ENCODE measurements around the gene PCNT.

The PCNT gene, protein sequence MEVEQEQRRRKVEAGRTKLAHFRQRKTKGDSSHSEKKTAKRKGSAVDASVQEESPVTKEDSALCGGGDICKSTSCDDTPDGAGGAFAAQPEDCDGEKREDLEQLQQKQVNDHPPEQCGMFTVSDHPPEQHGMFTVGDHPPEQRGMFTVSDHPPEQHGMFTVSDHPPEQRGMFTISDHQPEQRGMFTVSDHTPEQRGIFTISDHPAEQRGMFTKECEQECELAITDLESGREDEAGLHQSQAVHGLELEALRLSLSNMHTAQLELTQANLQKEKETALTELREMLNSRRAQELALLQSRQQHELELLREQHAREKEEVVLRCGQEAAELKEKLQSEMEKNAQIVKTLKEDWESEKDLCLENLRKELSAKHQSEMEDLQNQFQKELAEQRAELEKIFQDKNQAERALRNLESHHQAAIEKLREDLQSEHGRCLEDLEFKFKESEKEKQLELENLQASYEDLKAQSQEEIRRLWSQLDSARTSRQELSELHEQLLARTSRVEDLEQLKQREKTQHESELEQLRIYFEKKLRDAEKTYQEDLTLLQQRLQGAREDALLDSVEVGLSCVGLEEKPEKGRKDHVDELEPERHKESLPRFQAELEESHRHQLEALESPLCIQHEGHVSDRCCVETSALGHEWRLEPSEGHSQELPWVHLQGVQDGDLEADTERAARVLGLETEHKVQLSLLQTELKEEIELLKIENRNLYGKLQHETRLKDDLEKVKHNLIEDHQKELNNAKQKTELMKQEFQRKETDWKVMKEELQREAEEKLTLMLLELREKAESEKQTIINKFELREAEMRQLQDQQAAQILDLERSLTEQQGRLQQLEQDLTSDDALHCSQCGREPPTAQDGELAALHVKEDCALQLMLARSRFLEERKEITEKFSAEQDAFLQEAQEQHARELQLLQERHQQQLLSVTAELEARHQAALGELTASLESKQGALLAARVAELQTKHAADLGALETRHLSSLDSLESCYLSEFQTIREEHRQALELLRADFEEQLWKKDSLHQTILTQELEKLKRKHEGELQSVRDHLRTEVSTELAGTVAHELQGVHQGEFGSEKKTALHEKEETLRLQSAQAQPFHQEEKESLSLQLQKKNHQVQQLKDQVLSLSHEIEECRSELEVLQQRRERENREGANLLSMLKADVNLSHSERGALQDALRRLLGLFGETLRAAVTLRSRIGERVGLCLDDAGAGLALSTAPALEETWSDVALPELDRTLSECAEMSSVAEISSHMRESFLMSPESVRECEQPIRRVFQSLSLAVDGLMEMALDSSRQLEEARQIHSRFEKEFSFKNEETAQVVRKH (N-terminal part only)

DNA sequence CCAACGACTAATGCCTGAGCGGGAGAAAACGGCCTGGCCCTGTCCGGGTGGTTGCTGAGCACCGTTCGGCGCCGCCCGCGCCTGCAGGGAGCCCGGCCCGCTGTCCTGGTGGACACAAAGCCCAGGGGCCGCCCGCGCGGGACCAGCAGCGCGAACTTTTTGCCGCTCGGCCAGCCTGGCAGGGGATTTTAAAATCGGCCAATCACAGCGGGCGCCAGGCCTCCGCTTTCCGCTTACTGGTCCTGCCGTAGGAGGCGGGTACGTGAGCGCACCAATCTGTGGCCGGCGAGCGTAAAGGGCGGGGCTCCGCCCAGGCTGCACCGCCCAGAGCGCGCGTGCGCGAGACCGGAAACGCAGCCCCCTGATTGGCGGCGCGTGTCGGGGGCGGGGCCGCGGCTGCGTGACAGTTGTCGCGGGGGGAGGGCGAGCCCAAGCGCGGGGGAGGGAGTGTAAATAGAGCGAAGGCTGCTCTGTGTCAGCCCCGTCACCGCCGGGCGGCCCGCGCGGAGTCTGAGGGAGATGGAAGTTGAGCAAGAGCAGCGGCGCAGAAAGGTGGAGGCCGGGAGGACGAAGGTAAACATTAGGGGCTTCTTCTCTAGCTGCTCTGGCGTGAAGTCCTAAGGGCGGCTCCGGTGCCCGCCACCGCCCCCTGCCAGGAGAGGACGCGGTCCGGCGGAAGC lies at the start of gene PCNT, which contains the start of gene C21orf58:
TSS of gene PCNT (plus strand) at position 447 of the 680 bp plus-strand sequence. CDS start at position 520, 73 bp downstream.
TSS of gene C21orf58 (minus strand) at position 161 of the 680 bp plus-strand sequence. CDS start 1,132 bp downstream, outside the sequence.
- H2AFZ ChIP-seq (ENCODE audit: low read length, unreplicated experiment): peak within 1 kb of the TSS; percentile 94
- H3K79me2 ChIP-seq (ENCODE audit: control insufficient read depth, insufficient read depth, low read length, unreplicated experiment): peaks cover 76% of the 10 kb centered on the region
- no peaks in the 10 kb centered on the region; the same call in 1 of the 2 replicates for H3K36me3 ChIP-seq (ENCODE audit: insufficient read depth, low read length)
- peak within 1 kb of the TSS; percentile 100 for H3K4me3 ChIP-seq (ENCODE audit: low read depth, low read length)
- H3K27me3 ChIP-seq (ENCODE audit: insufficient read depth, low read length): no peaks in the 10 kb centered on the region
- H3K27ac ChIP-seq (ENCODE audit: low read depth, low read length): peak within 1 kb of the TSS; percentile 96
- peaks cover 29% of the 10 kb centered on the region for H3K4me1 ChIP-seq (ENCODE audit: control insufficient read depth, insufficient read depth, low read length, unreplicated experiment)

DNA sequence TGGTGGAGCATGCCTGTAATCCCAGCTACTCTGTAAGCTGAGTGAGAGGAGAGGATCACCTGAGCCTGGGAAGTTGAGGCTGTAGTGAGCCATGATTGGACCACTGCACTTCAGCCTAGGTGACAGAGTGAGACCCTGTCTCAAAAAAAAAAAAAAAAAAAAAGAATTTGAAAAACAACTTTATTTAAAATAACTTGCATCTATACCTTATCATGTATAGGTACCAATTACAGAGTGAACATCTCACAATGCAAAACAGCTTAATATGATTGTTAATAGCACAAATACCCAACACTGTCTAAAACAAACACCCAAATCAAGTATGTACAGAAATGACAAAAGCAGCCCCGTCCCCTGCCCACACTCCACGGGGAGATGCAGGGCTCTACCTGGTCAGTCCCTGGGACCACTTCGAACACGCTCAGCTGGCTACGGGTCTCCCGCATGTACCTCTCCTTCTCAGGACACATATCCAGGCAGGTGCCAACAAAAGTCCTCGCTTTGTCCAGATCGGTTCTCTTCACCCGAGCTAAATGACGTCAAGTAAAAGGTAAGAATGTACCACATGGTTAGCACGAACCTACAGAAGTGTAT lies 49.1 kb upstream of the PCNT start:
- Histone ChIP-seq H3K4me3 (ENCODE audit: low read depth, low read length) (no peak overlapping the region), H3K36me3 (ENCODE audit: insufficient read depth, low read length) (peaks cover 24% of the 10 kb centered on the region)

DNA sequence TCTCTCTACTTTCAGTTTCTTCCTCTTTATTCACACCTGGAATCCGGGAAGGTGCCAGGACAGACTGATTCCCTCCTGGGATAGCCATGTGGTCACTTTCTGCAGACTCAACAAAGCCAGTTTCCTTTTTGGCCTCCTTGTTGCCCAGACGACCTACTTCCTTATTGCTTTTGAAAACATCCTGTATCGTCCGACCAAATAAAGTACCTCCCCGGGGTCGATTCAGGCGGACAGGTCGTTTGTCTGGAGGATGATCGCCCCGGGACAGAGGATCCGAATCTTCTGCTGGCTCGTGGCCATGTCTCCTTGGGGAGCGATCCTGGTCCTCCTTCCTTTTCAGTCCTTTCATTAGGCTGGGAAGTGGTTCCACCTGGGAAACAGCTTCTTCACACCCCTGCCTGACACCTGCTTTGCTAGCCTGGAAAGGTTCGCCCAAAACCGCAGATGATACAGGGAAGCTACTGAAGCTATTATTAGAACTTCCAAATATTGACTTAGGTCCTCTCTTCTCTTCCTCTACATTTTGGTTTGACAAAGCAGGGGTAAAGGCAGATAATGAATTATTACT lies 39.8 kb upstream of the PCNT start:
- peaks cover 17% of the 10 kb centered on the region for H3K36me3 ChIP-seq (ENCODE audit: insufficient read depth, low read length)

More for the DNA sequence above, 49.1 kb upstream of the PCNT start:
- peaks cover 5% of the 10 kb centered on the region for H3K79me2 ChIP-seq (ENCODE audit: control insufficient read depth, insufficient read depth, low read length, unreplicated experiment)
- H3K27me3 ChIP-seq (ENCODE audit: insufficient read depth, low read length): no peaks in the 10 kb centered on the region
- H2AFZ ChIP-seq (ENCODE audit: low read length, unreplicated experiment): no peak overlapping the region
- H3K4me1 ChIP-seq (ENCODE audit: control insufficient read depth, insufficient read depth, low read length, unreplicated experiment): no peaks in the 10 kb centered on the region
- no peak overlapping the region for H3K27ac ChIP-seq (ENCODE audit: low read depth, low read length)

DNA sequence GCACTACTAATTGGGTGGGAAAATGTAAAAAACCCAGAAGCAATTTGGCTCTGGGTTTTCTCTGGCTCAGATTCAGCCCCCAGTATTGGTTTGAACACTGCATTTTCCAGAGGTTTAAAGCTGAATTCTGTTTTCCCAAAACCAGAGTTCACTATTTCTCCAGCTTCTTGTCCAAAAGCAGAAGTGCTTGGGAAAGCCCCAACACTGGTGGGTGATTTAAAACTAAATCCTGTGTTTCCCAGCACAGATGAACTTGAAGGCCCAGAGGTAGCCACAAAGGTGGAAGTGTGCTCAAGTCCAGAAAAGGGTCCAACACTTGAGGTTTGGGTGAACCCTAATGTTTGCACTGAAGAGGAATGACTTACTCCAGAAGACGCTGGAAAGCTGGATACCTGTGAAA lies 39.2 kb upstream of the PCNT start:
- peak overlapping the region; percentile 84 for H3K4me3 ChIP-seq (ENCODE audit: low read depth, low read length)
- peaks cover 25% of the 10 kb centered on the region for H3K4me1 ChIP-seq (ENCODE audit: control insufficient read depth, insufficient read depth, low read length, unreplicated experiment)
- peaks cover 61% of the 10 kb centered on the region for H3K79me2 ChIP-seq (ENCODE audit: control insufficient read depth, insufficient read depth, low read length, unreplicated experiment)
- peaks cover 14% of the 10 kb centered on the region for H3K36me3 ChIP-seq (ENCODE audit: insufficient read depth, low read length)
- no peak overlapping the region for H2AFZ ChIP-seq (ENCODE audit: low read length, unreplicated experiment)
- no peak overlapping the region for H3K27ac ChIP-seq (ENCODE audit: low read depth, low read length)
- no peaks in the 10 kb centered on the region for H3K27me3 ChIP-seq (ENCODE audit: insufficient read depth, low read length)

More for the DNA sequence above, 39.8 kb upstream of the PCNT start:
- peaks cover 65% of the 10 kb centered on the region for H3K79me2 ChIP-seq (ENCODE audit: control insufficient read depth, insufficient read depth, low read length, unreplicated experiment)
- H3K4me1 ChIP-seq (ENCODE audit: control insufficient read depth, insufficient read depth, low read length, unreplicated experiment): peaks cover 25% of the 10 kb centered on the region
- no peak overlapping the region for H2AFZ ChIP-seq (ENCODE audit: low read length, unreplicated experiment)
- H3K4me3 ChIP-seq (ENCODE audit: low read depth, low read length): peak overlapping the region; percentile 84
- no peak overlapping the region for H3K27ac ChIP-seq (ENCODE audit: low read depth, low read length)
- H3K27me3 ChIP-seq (ENCODE audit: insufficient read depth, low read length): no peaks in the 10 kb centered on the region

DNA sequence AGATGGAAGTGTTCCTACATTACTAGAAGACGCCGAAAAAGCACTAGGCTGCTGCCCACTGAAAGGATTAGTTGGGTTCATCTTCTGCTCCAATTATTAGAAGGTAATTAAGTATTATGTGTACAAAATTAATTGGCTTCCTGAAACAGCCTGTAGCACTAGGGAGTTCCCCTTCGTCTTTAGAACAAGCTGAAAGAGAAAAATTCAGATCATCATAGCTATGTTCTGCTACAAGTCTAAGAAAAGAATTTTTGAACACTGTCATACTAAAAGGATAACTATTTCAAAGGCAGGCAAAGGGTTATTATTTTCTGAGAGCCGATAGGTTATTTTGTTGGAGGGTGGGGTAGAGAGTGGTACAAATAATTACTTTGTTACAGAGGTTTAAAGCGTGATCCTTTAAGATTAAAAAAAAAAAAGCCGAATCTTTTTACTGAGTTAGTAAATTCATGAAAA lies 38.7 kb upstream of the PCNT start, which contains the start of gene MCM3AP:
TSS of gene MCM3AP (minus strand) at position 406 of the 456 bp plus-strand sequence. CDS start at position 81, 325 bp downstream.
- H3K4me3 ChIP-seq (ENCODE audit: low read depth, low read length): peak within 1 kb of the TSS; percentile 84
- peaks cover 25% of the 10 kb centered on the region for H3K4me1 ChIP-seq (ENCODE audit: control insufficient read depth, insufficient read depth, low read length, unreplicated experiment)
- peak within 1 kb of the TSS; percentile 92 for H2AFZ ChIP-seq (ENCODE audit: low read length, unreplicated experiment)
- H3K27ac ChIP-seq (ENCODE audit: low read depth, low read length): peak within 1 kb of the TSS; percentile 87
- H3K79me2 ChIP-seq (ENCODE audit: control insufficient read depth, insufficient read depth, low read length, unreplicated experiment): peaks cover 57% of the 10 kb centered on the region
- no peaks in the 10 kb centered on the region for H3K27me3 ChIP-seq (ENCODE audit: insufficient read depth, low read length)
- H3K36me3 ChIP-seq (ENCODE audit: insufficient read depth, low read length): peaks cover 14% of the 10 kb centered on the region

DNA sequence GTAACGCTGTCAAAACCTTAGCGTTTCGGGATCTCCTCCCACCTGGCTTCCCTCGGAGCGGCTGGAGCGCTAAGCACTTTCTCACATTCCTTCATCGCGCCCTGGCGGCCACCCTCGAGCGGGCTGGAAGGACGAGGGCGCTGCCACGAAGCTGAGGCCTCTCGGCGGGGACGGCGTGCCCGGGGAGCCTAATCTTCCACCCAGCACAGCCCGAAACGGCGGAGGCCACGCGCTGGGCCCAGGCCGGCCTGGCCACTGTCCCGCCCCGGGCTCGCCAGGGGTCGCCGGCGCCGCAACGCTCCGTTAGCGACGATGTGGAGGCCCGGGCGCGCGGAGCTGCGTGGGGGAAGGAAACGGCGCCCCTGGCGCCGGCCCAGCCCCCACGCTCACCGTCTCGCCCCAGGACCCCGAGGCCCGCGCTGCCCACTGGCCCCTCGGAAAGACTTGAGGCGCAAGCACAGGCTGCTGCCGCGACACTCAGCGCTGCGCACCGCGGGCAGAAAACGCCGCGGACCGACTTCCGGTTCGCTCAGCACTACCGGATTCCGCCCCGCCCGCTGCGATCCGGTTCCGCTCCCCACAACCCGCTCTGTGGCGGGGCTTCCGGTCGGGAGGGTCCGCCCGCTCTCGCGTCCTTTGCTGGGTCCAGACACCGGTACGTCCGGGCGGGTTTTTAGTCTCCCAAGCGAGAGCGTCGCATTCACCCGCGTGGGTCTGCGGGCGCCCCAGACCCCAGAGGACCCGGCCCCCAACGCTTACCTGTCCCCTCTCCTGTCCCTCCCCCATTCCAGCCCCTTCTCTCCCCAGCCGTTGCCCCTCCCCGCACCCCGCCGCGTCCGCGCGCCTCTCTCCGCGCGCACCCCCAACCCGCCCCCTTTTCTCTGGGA lies 38.0 kb upstream of the PCNT start, which contains the start of gene YBEY:
TSS of gene YBEY (plus strand) at position 582 of the 887 bp plus-strand sequence. CDS start 572 bp downstream, outside the sequence.
- H3K27ac ChIP-seq (ENCODE audit: low read depth, low read length): peak within 1 kb of the TSS; percentile 87
- H3K27me3 ChIP-seq (ENCODE audit: insufficient read depth, low read length): no peaks in the 10 kb centered on the region
- H3K36me3 ChIP-seq (ENCODE audit: insufficient read depth, low read length): peaks cover 13% of the 10 kb centered on the region
- peak within 1 kb of the TSS; percentile 84 for H3K4me3 ChIP-seq (ENCODE audit: low read depth, low read length)
- H2AFZ ChIP-seq (ENCODE audit: low read length, unreplicated experiment): peak within 1 kb of the TSS; percentile 92
- H3K79me2 ChIP-seq (ENCODE audit: control insufficient read depth, insufficient read depth, low read length, unreplicated experiment): peaks cover 50% of the 10 kb centered on the region
- H3K4me1 ChIP-seq (ENCODE audit: control insufficient read depth, insufficient read depth, low read length, unreplicated experiment): peaks cover 25% of the 10 kb centered on the region

DNA sequence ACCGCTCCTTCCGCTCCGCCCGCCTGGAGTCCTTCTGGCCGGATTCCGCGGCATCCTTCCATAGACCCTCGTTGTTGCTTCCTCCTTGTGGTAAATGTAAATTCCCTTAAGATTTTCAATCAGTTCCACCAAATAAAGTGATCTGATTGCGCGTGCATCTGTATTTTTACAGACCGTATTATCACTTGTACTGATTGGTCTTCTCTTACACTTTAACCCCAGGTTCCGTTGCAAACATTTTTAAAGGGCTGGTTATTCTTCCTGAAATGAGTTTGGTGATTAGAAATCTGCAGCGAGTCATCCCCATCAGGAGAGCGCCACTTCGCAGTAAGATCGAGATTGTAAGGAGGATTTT lies 37.3 kb upstream of the PCNT start:
- Histone ChIP-seq H3K36me3 (ENCODE audit: insufficient read depth, low read length) (peaks cover 15% of the 10 kb centered on the region), H2AFZ (ENCODE audit: low read length, unreplicated experiment) (peak overlapping the region; percentile 92), H3K27ac (ENCODE audit: low read depth, low read length) (peak overlapping the region; percentile 87), H3K27me3 (ENCODE audit: insufficient read depth, low read length) (no peaks in the 10 kb centered on the region), H3K4me1 (ENCODE audit: control insufficient read depth, insufficient read depth, low read length, unreplicated experiment) (peaks cover 25% of the 10 kb centered on the region), H3K4me3 (ENCODE audit: low read depth, low read length) (peak overlapping the region; percentile 84), H3K79me2 (ENCODE audit: control insufficient read depth, insufficient read depth, low read length, unreplicated experiment) (peaks cover 45% of the 10 kb centered on the region)

DNA sequence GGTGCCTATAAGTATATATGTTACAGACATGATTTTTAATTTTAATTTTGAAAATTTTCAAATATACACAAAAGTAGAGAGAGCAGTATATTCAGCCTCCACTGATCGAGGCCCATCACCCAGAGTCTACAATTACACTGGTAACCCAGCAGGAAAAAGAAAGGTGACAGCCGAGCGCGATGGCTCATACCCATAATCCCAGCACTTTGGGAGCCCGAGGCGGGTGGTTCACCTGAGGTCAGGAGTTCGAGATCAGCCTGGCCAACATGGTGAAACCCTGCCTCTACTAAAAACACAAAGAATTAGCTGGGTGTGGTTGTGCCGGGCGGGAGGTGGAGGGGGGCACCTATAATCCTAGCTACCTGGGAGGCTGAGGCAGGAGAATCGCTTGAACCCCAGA lies 36.4 kb upstream of the PCNT start:
- Histone ChIP-seq H3K36me3 (ENCODE audit: insufficient read depth, low read length) (peaks cover 21% of the 10 kb centered on the region), H3K4me3 (ENCODE audit: low read depth, low read length) (peak overlapping the region; percentile 84), H3K27me3 (ENCODE audit: insufficient read depth, low read length) (no peaks in the 10 kb centered on the region), H3K79me2 (ENCODE audit: control insufficient read depth, insufficient read depth, low read length, unreplicated experiment) (peaks cover 38% of the 10 kb centered on the region), H3K4me1 (ENCODE audit: control insufficient read depth, insufficient read depth, low read length, unreplicated experiment) (peaks cover 25% of the 10 kb centered on the region), H2AFZ (ENCODE audit: low read length, unreplicated experiment) (no peak overlapping the region), H3K27ac (ENCODE audit: low read depth, low read length) (no peak overlapping the region)

Data from ACC112 (cell line).